ENCODE data around the gene ANTXR2.

DNA sequence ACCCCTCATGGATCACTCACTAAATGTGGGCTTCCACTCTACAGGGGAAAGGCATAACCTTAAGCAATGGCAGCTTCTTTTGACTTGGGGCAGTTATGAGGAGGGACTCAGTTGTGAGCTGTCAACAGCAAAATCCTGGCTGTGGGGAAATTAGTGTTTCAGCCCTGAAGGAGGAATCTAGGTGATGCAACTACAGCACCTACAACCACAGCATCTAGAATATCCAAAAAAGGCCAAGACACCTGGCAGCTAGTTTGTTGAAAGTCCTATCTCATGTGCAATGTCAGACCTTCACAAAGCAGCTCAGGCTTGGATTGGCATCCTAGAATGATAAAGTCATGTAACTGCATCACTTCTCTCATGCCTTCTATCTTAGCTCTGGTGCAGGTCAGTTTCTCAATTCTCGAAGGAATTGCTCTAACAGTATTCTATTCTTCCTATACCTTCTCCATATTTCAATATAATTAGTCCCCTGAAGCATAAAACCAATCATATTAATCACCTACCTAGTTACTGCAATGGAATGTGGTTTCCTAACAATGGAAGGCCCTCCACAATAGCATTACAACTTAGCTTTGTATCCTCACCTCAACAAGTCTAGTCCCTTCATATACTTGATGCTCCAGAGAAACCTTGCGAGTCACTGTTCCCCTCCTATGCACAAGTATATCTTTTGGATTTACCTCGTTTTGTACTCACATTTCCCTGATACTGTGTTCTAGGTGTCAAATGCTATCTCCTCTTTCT, 5.5 kb upstream of the ANTXR2 start:
- TF ChIP-seq POLR2A (IDR thresholded peaks at IDR 0.05; ENCODE audit: low read depth, low read length) (no peak), TAF1 (IDR thresholded peaks at IDR 0.05; ENCODE audit: borderline replicate concordance, low read depth, low read length) (no peak), POLR2AphosphoS5 (IDR thresholded peaks at IDR 0.05; ENCODE audit: low read depth, low read length) (no peak)

Measured in GM12892 (cell line).